Measurements from ENCODE around the gene C15orf62.

C15orf62 gene

GRCh38 chr15:40769274-40770146 lies at the start of gene C15orf62:
Gene C15orf62, plus strand, starts transcription at chr15:40769980. Its CDS starts 516 bp downstream, at chr15:40770496.
- no peak for DNase-seq (ENCODE audit: low read depth)

- no peak for DNase-seq (ENCODE audit: low read depth)
These were observed 48.1 kb upstream of the C15orf62 start for GRCh38 chr15:40721701-40722100.

- no peak for DNase-seq (ENCODE audit: low read depth)
These were observed 47.4 kb upstream of the C15orf62 start for GRCh38 chr15:40722354-40722753.

- no peak for DNase-seq (ENCODE audit: low read depth)
These were observed 46.8 kb upstream of the C15orf62 start for GRCh38 chr15:40722934-40723333.

- DNase-seq (ENCODE audit: low read depth), result no peak
These were observed 45.9 kb upstream of the C15orf62 start for GRCh38 chr15:40723919-40724318.

- DNase-seq (ENCODE audit: low read depth), result no peak
These were observed 38.7 kb upstream of the C15orf62 start for GRCh38 chr15:40731034-40731433.

GRCh38 chr15:40736575-40736974 lies 33.2 kb upstream of the C15orf62 start:
- no peak for DNase-seq (ENCODE audit: low read depth)

- no peak for DNase-seq (ENCODE audit: low read depth)
These were observed 32.7 kb upstream of the C15orf62 start for GRCh38 chr15:40737048-40737447.

GRCh38 chr15:40739047-40739446 lies 30.7 kb upstream of the C15orf62 start:
- DNase-seq (ENCODE audit: low read depth), result no peak

- DNase-seq (ENCODE audit: low read depth), result no peak
These were observed 29.9 kb upstream of the C15orf62 start for GRCh38 chr15:40739854-40740253.

GRCh38 chr15:40743485-40743901 lies 26.3 kb upstream of the C15orf62 start:
- DNase-seq (ENCODE audit: low read depth), result no peak

- DNase-seq (ENCODE audit: low read depth), result peak; percentile 40
These were observed 25.6 kb upstream of the C15orf62 start for GRCh38 chr15:40743921-40744814.

GRCh38 chr15:40744815-40745152 lies 25.0 kb upstream of the C15orf62 start:
- DNase-seq (ENCODE audit: low read depth), result no peak

GRCh38 chr15:40746916-40747418 lies 22.8 kb upstream of the C15orf62 start:
- no peak for DNase-seq (ENCODE audit: low read depth)

GRCh38 chr15:40747685-40748631 lies 21.8 kb upstream of the C15orf62 start:
- no peak for DNase-seq (ENCODE audit: low read depth)

GRCh38 chr15:40749151-40749630 lies 20.6 kb upstream of the C15orf62 start:
- no peak for DNase-seq (ENCODE audit: low read depth)

- no peak for DNase-seq (ENCODE audit: low read depth)
These were observed 18.9 kb upstream of the C15orf62 start for GRCh38 chr15:40750885-40751284.

- DNase-seq (ENCODE audit: low read depth), result no peak
These were observed 18.0 kb upstream of the C15orf62 start for GRCh38 chr15:40751745-40752144.

- DNase-seq (ENCODE audit: low read depth), result no peak
These were observed 15.3 kb upstream of the C15orf62 start for GRCh38 chr15:40754574-40754882.

GRCh38 chr15:40754883-40755811 lies 14.6 kb upstream of the C15orf62 start, which contains the start of gene RMDN3:
Gene RMDN3, minus strand, starts transcription at chr15:40755254. Its CDS starts 471 bp downstream, at chr15:40754783.
- DNase-seq (ENCODE audit: low read depth), result peak; percentile 88
